ENCODE results near the gene RSPH10B.
"Not testable (repeated sequence)": the region's sequence is repeated elsewhere in the genome, so short reads cannot be mapped to it uniquely, and the experiment has no call there.

Gene RSPH10B

DNA sequence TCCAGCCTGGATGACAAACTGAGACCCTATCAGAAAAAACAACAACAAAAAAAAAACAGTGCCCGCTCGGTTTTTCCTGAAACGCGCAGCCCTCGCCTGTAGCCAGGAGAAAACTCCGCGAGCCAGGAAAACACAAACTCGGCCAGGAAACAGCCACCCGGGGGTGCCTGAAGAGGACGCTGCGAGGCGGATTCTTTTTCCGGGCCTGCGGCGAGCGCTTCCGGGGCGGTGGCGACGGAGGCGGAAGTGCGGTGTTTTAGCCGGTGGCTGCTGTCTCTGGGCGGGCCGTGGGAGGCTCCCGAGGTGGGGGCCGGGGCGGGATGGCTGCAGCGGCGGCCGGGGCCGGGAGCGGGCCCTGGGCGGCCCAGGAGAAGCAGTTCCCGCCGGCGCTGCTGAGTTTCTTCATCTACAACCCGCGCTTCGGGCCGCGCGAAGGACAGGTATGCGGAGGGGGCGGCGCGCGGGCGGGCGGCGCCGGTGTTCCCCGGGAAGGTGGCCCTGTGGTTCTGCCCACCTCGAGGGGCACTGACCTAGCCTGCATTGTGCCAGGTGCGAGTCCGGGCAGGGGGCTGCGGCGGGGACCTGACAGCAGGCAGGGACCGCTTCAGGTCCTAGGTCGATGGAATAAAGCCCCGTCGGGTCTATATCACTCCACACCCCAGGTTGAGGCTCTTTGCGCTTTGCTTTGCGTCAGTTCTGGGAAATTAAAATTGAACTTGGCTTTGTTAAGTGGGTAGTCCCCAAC, 71.8 kb downstream of the RSPH10B start, which contains the start of gene CCZ1:
Gene CCZ1 (plus strand): TSS at position 254 of the 745 bp plus-strand sequence. CDS start 67 bp downstream, at position 321.
- Histone ChIP-seq H3K9ac (ENCODE audit: low read length) (peak within 1 kb of the TSS; percentile 24; the same call in 1 of the 2 replicates), H3K4me2 (ENCODE audit: low read length) (0 out of 2 replicates have a peak within 1 kb of the TSS, but pooled peaks have one; percentile 17), H3K4me3 (ENCODE audit: low read length) (peak within 1 kb of the TSS; percentile 69)
- H3K36me3 ChIP-seq (replicated peaks; ENCODE audit: low read depth, low read length); H3K9me3 ChIP-seq (ENCODE audit: insufficient read depth, low read length); H3K27me3 ChIP-seq (ENCODE audit: low read depth, low read length); H3K79me2 ChIP-seq (ENCODE audit: low read length); H3K27ac ChIP-seq (ENCODE audit: low read length); H2AFZ ChIP-seq (ENCODE audit: low read depth, low read length); H3K4me1 ChIP-seq (ENCODE audit: low read length); H4K20me1 ChIP-seq (ENCODE audit: insufficient read depth, low read length): not testable (repeated sequence)

DNA sequence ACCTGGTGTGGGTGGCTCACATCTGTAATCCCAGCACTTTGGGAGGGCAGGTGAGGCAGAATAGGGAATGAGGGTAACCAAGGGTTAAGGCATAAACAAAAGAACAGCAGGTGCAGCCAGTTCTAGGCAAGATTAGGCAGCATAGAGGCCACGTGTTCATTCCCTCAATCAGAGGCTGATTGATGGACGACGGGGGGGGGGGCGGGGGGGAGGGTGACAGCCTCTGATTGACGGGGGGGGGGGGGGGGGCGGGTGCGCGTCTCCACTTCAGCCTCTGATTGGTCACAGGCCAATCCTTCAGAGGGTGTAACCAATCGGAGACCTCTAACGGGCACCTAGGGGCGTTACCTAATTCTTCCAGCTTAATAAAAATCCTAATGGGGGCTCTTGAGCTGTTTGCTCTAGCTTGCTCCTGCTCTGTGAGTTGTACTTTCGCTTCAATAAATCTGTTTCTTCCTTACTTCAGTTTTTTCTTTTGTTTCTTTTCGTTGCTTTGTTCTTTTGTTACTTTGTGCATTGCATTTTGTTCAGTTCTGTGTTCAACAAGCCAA, 73.0 kb downstream of the RSPH10B start:
- not testable (repeated sequence) for H3K4me3 ChIP-seq (ENCODE audit: low read length); H3K36me3 ChIP-seq (replicated peaks; ENCODE audit: low read depth, low read length); H2AFZ ChIP-seq (ENCODE audit: low read depth, low read length); H3K4me1 ChIP-seq (ENCODE audit: low read length); H3K79me2 ChIP-seq (ENCODE audit: low read length); H4K20me1 ChIP-seq (ENCODE audit: insufficient read depth, low read length); H3K27ac ChIP-seq (ENCODE audit: low read length); H3K4me2 ChIP-seq (ENCODE audit: low read length); H3K9ac ChIP-seq (ENCODE audit: low read length); H3K9me3 ChIP-seq (ENCODE audit: insufficient read depth, low read length); H3K27me3 ChIP-seq (ENCODE audit: low read depth, low read length)

DNA sequence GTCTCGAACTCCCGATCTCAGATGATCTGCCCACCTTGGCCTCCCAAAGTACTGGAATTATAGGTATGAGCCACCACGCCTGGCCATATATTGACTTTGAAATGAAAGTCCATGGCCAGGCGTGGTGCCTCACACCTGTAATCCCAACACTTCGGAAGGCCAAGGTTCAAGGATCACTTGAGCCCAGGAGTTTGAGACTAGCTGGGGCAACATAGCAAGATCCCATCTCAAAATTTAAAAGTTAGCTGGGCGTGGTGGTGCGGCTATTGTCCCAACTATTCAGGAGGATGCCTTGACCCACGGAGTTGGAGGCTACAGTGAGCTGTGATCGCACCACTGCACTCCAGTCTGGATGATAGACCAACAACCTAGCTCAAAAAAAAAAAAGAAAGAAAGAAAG, 78.0 kb downstream of the RSPH10B start:
- H3K36me3 ChIP-seq (replicated peaks; ENCODE audit: low read depth, low read length) = no peaks in the 10 kb centered on the region
- H3K27ac ChIP-seq (ENCODE audit: low read length) = no peak overlapping the region
- TF ChIP-seq, protein P1, sequence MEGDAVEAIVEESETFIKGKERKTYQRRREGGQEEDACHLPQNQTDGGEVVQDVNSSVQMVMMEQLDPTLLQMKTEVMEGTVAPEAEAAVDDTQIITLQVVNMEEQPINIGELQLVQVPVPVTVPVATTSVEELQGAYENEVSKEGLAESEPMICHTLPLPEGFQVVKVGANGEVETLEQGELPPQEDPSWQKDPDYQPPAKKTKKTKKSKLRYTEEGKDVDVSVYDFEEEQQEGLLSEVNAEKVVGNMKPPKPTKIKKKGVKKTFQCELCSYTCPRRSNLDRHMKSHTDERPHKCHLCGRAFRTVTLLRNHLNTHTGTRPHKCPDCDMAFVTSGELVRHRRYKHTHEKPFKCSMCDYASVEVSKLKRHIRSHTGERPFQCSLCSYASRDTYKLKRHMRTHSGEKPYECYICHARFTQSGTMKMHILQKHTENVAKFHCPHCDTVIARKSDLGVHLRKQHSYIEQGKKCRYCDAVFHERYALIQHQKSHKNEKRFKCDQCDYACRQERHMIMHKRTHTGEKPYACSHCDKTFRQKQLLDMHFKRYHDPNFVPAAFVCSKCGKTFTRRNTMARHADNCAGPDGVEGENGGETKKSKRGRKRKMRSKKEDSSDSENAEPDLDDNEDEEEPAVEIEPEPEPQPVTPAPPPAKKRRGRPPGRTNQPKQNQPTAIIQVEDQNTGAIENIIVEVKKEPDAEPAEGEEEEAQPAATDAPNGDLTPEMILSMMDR (IDR thresholded peaks at IDR 0.05; ENCODE audit: low read depth, low read length) = no peak
- no peak for TF ChIP-seq EZH2phosphoT487 (IDR thresholded peaks at IDR 0.05; ENCODE audit: low read depth)
- H3K9ac ChIP-seq (ENCODE audit: low read length) = no peak overlapping the region
- no peak overlapping the region for H3K4me2 ChIP-seq (ENCODE audit: low read length)
- no peak overlapping the region for H3K4me3 ChIP-seq (ENCODE audit: low read length)
- no peaks in the 10 kb centered on the region for H3K4me1 ChIP-seq (ENCODE audit: low read length)
- no peaks in the 10 kb centered on the region for H3K27me3 ChIP-seq (ENCODE audit: low read depth, low read length)
- H3K9me3 ChIP-seq (ENCODE audit: insufficient read depth, low read length) = no peaks in the 10 kb centered on the region
- no peak overlapping the region for H2AFZ ChIP-seq (ENCODE audit: low read depth, low read length)
- H3K79me2 ChIP-seq (ENCODE audit: low read length) = no peaks in the 10 kb centered on the region
- H4K20me1 ChIP-seq (ENCODE audit: insufficient read depth, low read length) = no peaks in the 10 kb centered on the region

DNA sequence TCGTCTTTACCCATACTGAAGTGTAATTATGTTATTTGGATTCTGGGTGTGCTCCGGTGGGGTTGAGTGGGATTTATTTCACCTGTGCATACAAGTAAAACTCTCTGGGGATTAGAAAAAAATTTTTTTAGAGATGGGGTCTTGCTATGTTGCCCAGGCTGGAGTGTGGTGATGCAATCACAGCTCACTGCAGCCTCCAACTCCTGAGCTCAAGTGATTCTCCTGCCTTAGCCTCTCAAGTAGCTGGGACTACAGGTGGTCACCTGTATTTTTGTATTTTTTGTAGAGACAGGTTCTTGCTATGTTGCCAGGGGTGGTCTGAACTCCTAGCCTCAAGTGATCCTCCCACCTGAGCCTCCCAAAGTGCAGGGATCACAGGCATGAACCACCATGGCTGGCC, 80.2 kb downstream of the RSPH10B start:
- not testable (repeated sequence) for H4K20me1 ChIP-seq (ENCODE audit: insufficient read depth, low read length)

DNA sequence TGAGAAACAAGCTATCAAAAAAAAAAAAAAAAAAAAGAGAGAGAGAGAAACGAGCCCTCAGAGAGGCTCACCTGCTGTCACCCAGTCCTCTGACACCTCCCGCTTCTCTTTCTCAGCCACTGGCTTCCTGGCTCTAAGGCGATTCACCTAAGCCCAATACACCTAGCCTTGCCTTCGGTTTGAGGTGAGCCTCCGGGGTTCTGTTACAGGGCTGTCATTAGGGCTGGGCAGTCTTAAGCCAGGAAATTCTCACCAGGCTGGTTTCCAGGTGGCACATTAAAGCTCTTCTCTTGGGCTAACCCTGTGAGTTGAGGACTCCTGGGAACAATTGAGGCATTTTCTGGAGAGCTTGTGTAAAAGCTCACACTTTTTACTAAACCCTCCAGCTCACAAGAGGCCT, 82.5 kb downstream of the RSPH10B start:
- not testable (repeated sequence) for H3K79me2 ChIP-seq (ENCODE audit: low read length); H3K4me1 ChIP-seq (ENCODE audit: low read length); H3K27ac ChIP-seq (ENCODE audit: low read length); H2AFZ ChIP-seq (ENCODE audit: low read depth, low read length); H3K27me3 ChIP-seq (ENCODE audit: low read depth, low read length); H3K36me3 ChIP-seq (replicated peaks; ENCODE audit: low read depth, low read length); H3K4me2 ChIP-seq (ENCODE audit: low read length); H3K4me3 ChIP-seq (ENCODE audit: low read length); H3K9me3 ChIP-seq (ENCODE audit: insufficient read depth, low read length); H4K20me1 ChIP-seq (ENCODE audit: insufficient read depth, low read length); H3K9ac ChIP-seq (ENCODE audit: low read length)

More for the DNA sequence above, 80.2 kb downstream of the RSPH10B start:
- not testable (repeated sequence) for H3K4me1 ChIP-seq (ENCODE audit: low read length); H3K79me2 ChIP-seq (ENCODE audit: low read length); H2AFZ ChIP-seq (ENCODE audit: low read depth, low read length); H3K36me3 ChIP-seq (replicated peaks; ENCODE audit: low read depth, low read length); H3K9ac ChIP-seq (ENCODE audit: low read length); H3K9me3 ChIP-seq (ENCODE audit: insufficient read depth, low read length); H3K4me3 ChIP-seq (ENCODE audit: low read length); H3K27me3 ChIP-seq (ENCODE audit: low read depth, low read length); H3K4me2 ChIP-seq (ENCODE audit: low read length); H3K27ac ChIP-seq (ENCODE audit: low read length)

DNA sequence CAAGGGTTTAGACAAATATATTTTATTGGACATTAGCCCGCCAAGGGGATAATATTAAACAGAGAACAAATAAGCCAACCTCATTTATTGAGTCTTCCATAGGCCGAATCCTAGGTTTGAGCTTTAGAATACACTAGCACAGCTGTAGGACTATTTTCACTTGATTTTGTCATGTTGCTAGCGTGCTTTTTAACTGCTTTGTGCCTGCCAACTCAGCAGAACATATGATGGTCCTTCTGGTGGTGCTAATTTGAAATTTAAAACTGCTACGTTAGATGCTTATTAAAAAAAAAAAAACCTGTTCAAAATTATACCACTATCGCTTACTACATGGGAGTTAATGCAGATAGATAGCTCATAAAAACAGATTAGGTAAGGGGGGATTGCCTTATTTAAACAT, 86.1 kb downstream of the RSPH10B start:
- H3K27ac ChIP-seq (ENCODE audit: low read length); H4K20me1 ChIP-seq (ENCODE audit: insufficient read depth, low read length); H2AFZ ChIP-seq (ENCODE audit: low read depth, low read length); H3K4me3 ChIP-seq (ENCODE audit: low read length); H3K27me3 ChIP-seq (ENCODE audit: low read depth, low read length); H3K79me2 ChIP-seq (ENCODE audit: low read length); H3K4me1 ChIP-seq (ENCODE audit: low read length); H3K9me3 ChIP-seq (ENCODE audit: insufficient read depth, low read length); H3K9ac ChIP-seq (ENCODE audit: low read length); H3K36me3 ChIP-seq (replicated peaks; ENCODE audit: low read depth, low read length); H3K4me2 ChIP-seq (ENCODE audit: low read length): not testable (repeated sequence)

DNA sequence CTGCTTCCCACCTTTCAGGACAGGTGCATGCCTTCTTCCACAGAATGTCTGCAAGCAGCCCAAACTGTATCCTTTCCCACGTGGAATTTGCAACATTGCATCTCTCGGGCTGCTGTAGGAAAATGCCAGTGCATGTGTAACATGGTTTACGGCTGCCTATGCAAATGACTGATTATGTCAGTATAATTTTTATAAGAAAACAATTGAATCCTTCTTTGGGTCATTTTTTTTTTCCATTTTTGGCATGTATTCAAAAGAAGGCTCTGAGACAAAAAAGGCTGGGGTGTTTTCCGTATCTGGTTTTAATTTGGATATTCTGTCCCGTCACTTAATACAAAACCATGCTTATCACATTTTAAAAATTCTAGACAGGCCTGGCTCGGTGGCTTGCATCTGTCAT, 90.4 kb downstream of the RSPH10B start:
- H3K36me3 ChIP-seq (replicated peaks; ENCODE audit: low read depth, low read length); H3K9me3 ChIP-seq (ENCODE audit: insufficient read depth, low read length); H3K4me1 ChIP-seq (ENCODE audit: low read length); H3K27ac ChIP-seq (ENCODE audit: low read length); H3K9ac ChIP-seq (ENCODE audit: low read length); H4K20me1 ChIP-seq (ENCODE audit: insufficient read depth, low read length); H3K4me2 ChIP-seq (ENCODE audit: low read length); H2AFZ ChIP-seq (ENCODE audit: low read depth, low read length); H3K27me3 ChIP-seq (ENCODE audit: low read depth, low read length); H3K4me3 ChIP-seq (ENCODE audit: low read length); H3K79me2 ChIP-seq (ENCODE audit: low read length): not testable (repeated sequence)

DNA sequence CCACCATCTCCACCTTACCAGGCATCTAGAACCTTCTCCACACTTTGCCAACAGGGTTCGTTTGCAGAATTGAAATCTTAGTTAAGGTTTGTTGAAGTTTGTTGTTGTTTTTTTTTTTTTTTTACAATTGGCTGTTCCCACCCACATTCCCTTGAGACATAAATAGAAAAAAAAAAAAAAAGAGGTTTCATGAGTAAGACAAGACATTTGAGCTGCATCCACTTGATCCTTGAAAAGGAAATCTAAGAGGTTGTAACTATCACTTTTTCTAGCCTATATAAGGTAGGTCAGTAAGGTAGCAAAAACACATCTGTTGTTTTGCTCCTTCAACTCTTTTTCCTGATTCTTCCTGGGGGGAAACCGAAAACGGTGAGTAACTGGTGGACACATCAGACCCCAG, 90.9 kb downstream of the RSPH10B start:
- H3K4me1 ChIP-seq (ENCODE audit: low read length); H3K27ac ChIP-seq (ENCODE audit: low read length); H2AFZ ChIP-seq (ENCODE audit: low read depth, low read length); H4K20me1 ChIP-seq (ENCODE audit: insufficient read depth, low read length); H3K4me3 ChIP-seq (ENCODE audit: low read length); H3K36me3 ChIP-seq (replicated peaks; ENCODE audit: low read depth, low read length); H3K4me2 ChIP-seq (ENCODE audit: low read length); H3K27me3 ChIP-seq (ENCODE audit: low read depth, low read length); H3K9ac ChIP-seq (ENCODE audit: low read length); H3K79me2 ChIP-seq (ENCODE audit: low read length); H3K9me3 ChIP-seq (ENCODE audit: insufficient read depth, low read length): not testable (repeated sequence)

Data from OCI-LY3 (cell line).